HepG2 (cell line): ENCODE results near the gene UBE2H. TPM values are rescaled to one million over a fixed set of nuclear protein-coding genes. Genes with fewer than 3 reads are reported as not detected.

Experiments used
- ATAC-seq: fragments of 200-7000 bp; cut with Tn5 transposase; 3 replicates; pipeline ENCODE4 v1.9.1; 2020; ENCODE audit warnings: mild to moderate bottlenecking, moderate library complexity
- BruUV-seq: library from RNA; stranded (reverse); fragments of 400-500 nt; replicated peaks from 2 replicates; lab custom pipeline; 2021; lab: Mats Ljungman, UMichigan
- CTCF ChIA-PET: fragments of 300-600 bp; formaldehyde crosslinking; extraction: SDS; loops from one replicate; lab custom pipeline; 2021; ENCODE audit warnings: low total read pairs, inconsistent platforms, low intra/inter-chr PET ratio; lab: Yijun Ruan, JAX
- POLR2A ChIA-PET: fragments of 350-600 bp; sonication (Branson Sonifier 250); formaldehyde crosslinking; loops from one replicate; lab custom pipeline; 2020; ENCODE audit warnings: antibody characterized with exemption, inconsistent platforms; lab: Yijun Ruan, JAX
- DNase-seq: peaks from one replicate; pipeline ENCODE4 v3.0.0-alpha.2; 2015; ENCODE audit warnings: low spot score
- FAIRE-seq: peaks from 3 replicates; lab custom pipeline; 2011; peaks lifted over from hg19 to GRCh38; lab: Jason Lieb, UNC
- H2AFZ ChIP-seq: one replicate; pipeline ENCODE4 v1.6.1; 2011; ENCODE audit warnings: low read length, inconsistent platforms
- H3K27ac ChIP-seq: fragments of 300-600 bp; 3 replicates; pipeline ENCODE4 v1.8.0; 2011; ENCODE audit warnings: mixed run types, mild to moderate bottlenecking, mixed read lengths, low read length, inconsistent platforms; ENCODE audit not compliant: insufficient read depth; ENCODE audit errors: extremely low read length
- H3K27me3 ChIP-seq, 2 experiments: fragments of 200-600 bp in 1 of 2; 2 replicates in 1 of 2; 3 replicates in 1 of 2; pipeline versions ENCODE4 v1.6.0 to v1.8.0; 2011; ENCODE audit warnings: low read length in 2 of 2, mild to moderate bottlenecking in 2 of 2, moderate library complexity in 2 of 2, inconsistent platforms in 1 of 2; ENCODE audit not compliant: insufficient read depth in 2 of 2, control insufficient read depth in 1 of 2
- H3K36me3 ChIP-seq, 2 experiments: fragments of 200-600 bp in 1 of 2; replicated peaks in 1 of 2; 2 replicates in 1 of 2; 3 replicates in 1 of 2; pipeline versions ENCODE4 v1.5.1 to v1.8.0; 2011; ENCODE audit warnings: low read length in 2 of 2, inconsistent platforms in 1 of 2; ENCODE audit not compliant: insufficient read depth in 2 of 2, control insufficient read depth in 1 of 2
- H3K4me1 ChIP-seq: 2 replicates; pipeline ENCODE4 v1.5.1; 2012; ENCODE audit warnings: low read length, inconsistent platforms; ENCODE audit not compliant: insufficient read depth
- H3K4me2 ChIP-seq: 2 replicates; pipeline ENCODE4 v1.6.0; 2011; ENCODE audit warnings: low read depth, low read length, inconsistent platforms
- H3K4me3 ChIP-seq, 3 experiments: fragments of 200-600 bp in 1 of 3; sonication (generic), shearing (Covaris generic) in 1 of 3; replicated peaks in 1 of 3; 2 replicates each; pipeline ENCODE4 v1.5.1; 2011 to 2016; ENCODE audit warnings: low read length in 3 of 3, inconsistent platforms in 2 of 3, low read depth in 2 of 3, mild to moderate bottlenecking in 2 of 3, control low read depth in 1 of 3, mixed read lengths in 1 of 3; ENCODE audit not compliant: insufficient read depth in 1 of 3
- H3K79me2 ChIP-seq: one replicate; pipeline ENCODE4 v1.6.1; 2011; ENCODE audit warnings: low read length, inconsistent platforms; ENCODE audit not compliant: insufficient read depth
- H3K9ac ChIP-seq: 2 replicates; pipeline ENCODE4 v1.6.0; 2011; ENCODE audit warnings: mild to moderate bottlenecking, low read depth, low read length, inconsistent platforms; ENCODE audit not compliant: insufficient read depth
- H3K9me3 ChIP-seq: 2 replicates; pipeline ENCODE4 v1.5.1; 2012; ENCODE audit warnings: mild to moderate bottlenecking, low read length
- H4K20me1 ChIP-seq: 2 replicates; pipeline ENCODE4 v1.6.0; 2011; ENCODE audit warnings: inconsistent platforms, mild to moderate bottlenecking, low read length, moderate library complexity; ENCODE audit not compliant: insufficient read depth
- CREM ChIP-seq, 2 experiments: sonication (generic) in 1 of 2; formaldehyde crosslinking in 1 of 2; IDR thresholded peaks; 2 replicates each; pipeline versions ENCODE4 v1.4.0 to v1.6.1; 2016 to 2020; ENCODE audit warnings: antibody characterized with exemption in 1 of 2, mild to moderate bottlenecking in 1 of 2, missing genetic modification reagents in 1 of 2
- DMAP1 ChIP-seq: IDR thresholded peaks from 2 replicates; pipeline ENCODE4 v1.6.1; 2016
- ELF4 ChIP-seq: sonication (generic); formaldehyde crosslinking; IDR thresholded peaks from 2 replicates; pipeline ENCODE4 v1.5.0; 2020; ENCODE audit warnings: missing genetic modification reagents, mild to moderate bottlenecking, moderate library complexity, borderline replicate concordance
- FOXJ3 ChIP-seq: sonication (generic); formaldehyde crosslinking; IDR thresholded peaks from 2 replicates; pipeline ENCODE4 v1.4.0; 2020; ENCODE audit warnings: missing genetic modification reagents, mild to moderate bottlenecking, borderline replicate concordance
- GABPA ChIP-seq, 2 experiments: IDR thresholded peaks; 2 replicates each; pipeline ENCODE4 v1.6.1; 2011 to 2016; ENCODE audit warnings: low read depth in 2 of 2, low read length in 1 of 2, missing biosample characterization in 1 of 2, missing genetic modification characterization in 1 of 2
- HOXA7 ChIP-seq: sonication (generic); formaldehyde crosslinking; IDR thresholded peaks from 2 replicates; pipeline ENCODE4 v1.8.1; 2022; ENCODE audit warnings: mild to moderate bottlenecking, missing genetic modification reagents, moderate library complexity
- JUND ChIP-seq: sonication (generic); formaldehyde crosslinking; IDR thresholded peaks from 2 replicates; pipeline ENCODE4 v1.8.0; 2022; ENCODE audit warnings: mild to moderate bottlenecking, missing genetic modification reagents
- MTF2 ChIP-seq: sonication (generic); formaldehyde crosslinking; IDR thresholded peaks from 2 replicates; pipeline ENCODE4 v1.5.0; 2020; ENCODE audit warnings: missing genetic modification reagents, borderline replicate concordance
- PCBP2 ChIP-seq: fragments of 200-400 bp; formaldehyde crosslinking; optimal IDR thresholded peaks from 2 replicates; pipeline ENCODE3; 2018; ENCODE audit warnings: low read length, low read depth; ENCODE audit not compliant: poor library complexity, severe bottlenecking
- PHF8 ChIP-seq: sonication (generic); formaldehyde crosslinking; IDR thresholded peaks from 2 replicates; pipeline ENCODE4 v1.5.0; 2020; ENCODE audit warnings: missing genetic modification reagents
- TEAD2 ChIP-seq: sonication (generic); formaldehyde crosslinking; IDR thresholded peaks from 2 replicates; pipeline ENCODE4 v1.9.0; 2021; ENCODE audit warnings: missing genetic modification reagents
- YEATS4 ChIP-seq: sonication (generic); formaldehyde crosslinking; IDR thresholded peaks from 2 replicates; pipeline ENCODE4 v1.4.0; 2020; ENCODE audit warnings: missing genetic modification reagents, borderline replicate concordance
- ZNF225 ChIP-seq: sonication (generic); formaldehyde crosslinking; IDR thresholded peaks from 2 replicates; pipeline ENCODE4 v1.4.0; 2020; ENCODE audit warnings: mild to moderate bottlenecking, missing genetic modification reagents
- ZNF501 ChIP-seq: sonication (generic); formaldehyde crosslinking; IDR thresholded peaks from 2 replicates; pipeline ENCODE4 v1.5.1; 2020; ENCODE audit warnings: mild to moderate bottlenecking, moderate library complexity, missing genetic modification reagents
- ZSCAN29 ChIP-seq: sonication (generic); formaldehyde crosslinking; conservative IDR thresholded peaks from 2 replicates; pipeline ENCODE4 v1.4.0; 2020; ENCODE audit warnings: mild to moderate bottlenecking, missing genetic modification reagents
- WGBS: methylation state at CpG from one replicate; pipeline ENCODE4 v1.1.6; 2017; ENCODE audit warnings: low lambda C conversion rate; 5-methylcytosine and 5-hydroxymethylcytosine counted together
- in situ Hi-C: cut with HindIII; loops from 2 replicates; pipeline ENCODE4 v1.10.0; 2017; ENCODE audit warnings: low pct_unique_long_range_greater_than_20kb; ENCODE audit not compliant: extremely low pct_ligation_motif_present
- intact Hi-C: fragments of 100-400 bp; cut with micrococcal nuclease; formaldehyde crosslinking; loops from one replicate; pipeline ENCODE4 v1.10.0; 2022; ENCODE audit not compliant: unreplicated experiment
- polyA plus RNA-seq, 8 experiments: library from polyadenylated mRNA; depleted of rRNA in 3 of 8; stranded (reverse) in 7 of 8; unstranded in 1 of 8; fragments of >200 nt; fragmentation: Illumina TruSeq in 4 of 8; extraction: Trizol in 4 of 8; gene quantifications; 2 replicates each; pipeline versions ENCODE4 v1.2.1 to v1.2.3, GENCODE V29; 2011 to 2016; ENCODE audit warnings: low read depth in 4 of 8, missing spikeins in 1 of 8, mixed read lengths in 1 of 8; ENCODE audit not compliant: insufficient read depth in 1 of 8
- total RNA-seq, 5 experiments: library from RNA; depleted of rRNA; stranded (reverse); fragments of >200 nt; fragmentation: Illumina TruSeq; extraction: Trizol; gene quantifications; 2 replicates each; pipeline ENCODE4 v1.2.3, GENCODE V29; 2016; ENCODE audit warnings: low read depth in 1 of 5
- TF ChIP-seq, protein P1 (sequence below): sonication (generic); formaldehyde crosslinking; IDR thresholded peaks from 2 replicates; pipeline ENCODE4 v1.9.0; 2021; ENCODE audit warnings: missing genetic modification reagents, borderline replicate concordance
- TF ChIP-seq, protein P2 (sequence below): sonication (generic); formaldehyde crosslinking; IDR thresholded peaks from 2 replicates; pipeline ENCODE4 v1.5.1; 2020; ENCODE audit warnings: mild to moderate bottlenecking, missing genetic modification reagents, moderate library complexity

UBE2H gene
- total and polyA plus RNA-seq, 2 of the 13 experiments (the other 11 are each of a cell fraction or from before 2014, with no cell fraction given), result 15.5 to 40.1 TPM

DNA sequence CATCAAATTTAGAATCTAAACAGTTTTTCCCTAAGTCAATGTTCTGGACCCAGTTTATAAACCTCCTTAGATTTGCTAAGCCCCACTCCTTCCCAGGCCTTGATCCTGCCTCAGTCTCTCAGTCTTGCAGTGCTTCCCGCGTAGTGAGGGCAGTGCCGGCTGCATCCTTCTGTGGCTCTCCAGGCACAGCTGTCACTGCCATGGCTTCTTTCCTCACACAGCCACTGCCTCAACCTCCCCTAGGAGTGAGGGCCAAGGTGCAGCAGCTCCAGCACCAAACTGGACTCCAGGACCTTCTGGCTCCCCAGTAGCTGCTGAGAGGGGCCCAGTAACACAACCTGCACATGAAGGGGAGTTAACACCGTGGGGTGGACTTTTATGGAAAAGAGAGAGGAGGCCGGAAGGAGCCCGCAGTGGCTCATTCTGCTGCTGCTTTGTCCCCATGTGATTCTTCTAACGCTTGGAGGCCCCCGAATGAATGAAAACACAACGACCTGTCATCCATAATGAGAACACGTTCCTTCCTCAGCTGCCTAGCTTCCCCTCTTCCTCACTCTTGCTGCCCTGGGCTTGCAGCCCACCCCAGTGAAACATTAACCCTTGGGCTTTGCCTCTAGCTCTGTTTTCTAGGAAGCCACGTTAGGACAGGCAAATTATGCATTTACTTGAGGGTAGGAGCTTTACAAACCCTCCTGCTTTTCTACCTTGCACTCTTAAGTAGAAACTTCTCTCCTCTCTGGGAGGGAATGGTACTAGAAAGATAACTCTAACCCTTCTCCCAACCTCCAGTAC, 16.0 kb upstream of the UBE2H start:
- Histone ChIP-seq H2AFZ (peak overlapping the region; percentile 9), H3K4me1 (peaks cover 31% of the 10 kb centered on the region), H3K9ac (peak overlapping the region; percentile 46; the same call in 1 of the 2 replicates), H3K4me2 (peak overlapping the region; percentile 83), H3K79me2 (no peaks in the 10 kb centered on the region), H4K20me1 (no peaks in the 10 kb centered on the region), H3K27me3 (peaks cover 0 to 2% of the 10 kb centered on the region in 2 experiments; a peak in 2 of 5 replicates), H3K4me3 (peak overlapping the region in 1 of 3 experiments; percentile 47; a peak in 2 of 6 replicates), H3K36me3 (no peaks in the 10 kb centered on the region), H3K9me3 (no peaks in the 10 kb centered on the region), H3K27ac (no peak overlapping the region)
- CTCF ChIA-PET, result no interaction called here
- no peak for FAIRE-seq
- no TSS peak for BruUV-seq
- intact Hi-C loops, result no loop called here
- POLR2A ChIA-PET, result interaction anchor here (1.5 kb wide), 1 partner anchor 17 kb away, joined by 4 read pairs; no protein-coding TSS in a partner anchor
- no peak for DNase-seq
- 30% methylated on average over 9 of the region's 11 CpGs for WGBS
- ATAC-seq, result peak; percentile 37; the same call in 2 of the 3 replicates
- in situ Hi-C loops, result no loop called here
- TF ChIP-seq GABPA (IDR thresholded peaks at IDR 0.05; ENCODE audit: low read depth, low read length) (no peak), GABPA (CRISPR knock-in tag; IDR thresholded peaks at IDR 0.05; ENCODE audit: low read depth) (no peak), FOXJ3 (CRISPR knock-in tag) (no peak), ZSCAN29 (CRISPR knock-in tag) (no peak), HOXA7 (CRISPR knock-in tag) (no peak), ZNF225 (CRISPR knock-in tag) (no peak), YEATS4 (CRISPR knock-in tag) (no peak), DMAP1 (no peak), TEAD2 (CRISPR knock-in tag) (no peak), CREM (IDR thresholded peaks at IDR 0.05) (no peak), CREM (CRISPR knock-in tag; IDR thresholded peaks at IDR 0.05) (no peak), ZNF501 (0 out of 2 replicates have a peak, but pooled peaks have one; percentile 25), ELF4 (CRISPR knock-in tag) (no peak), PHF8 (CRISPR knock-in tag) (0 out of 2 replicates have a peak, but pooled peaks have one; percentile 3), MTF2 (no peak), PCBP2 (no peak), JUND (CRISPR knock-in tag) (no peak)
- TF ChIP-seq, protein P1, sequence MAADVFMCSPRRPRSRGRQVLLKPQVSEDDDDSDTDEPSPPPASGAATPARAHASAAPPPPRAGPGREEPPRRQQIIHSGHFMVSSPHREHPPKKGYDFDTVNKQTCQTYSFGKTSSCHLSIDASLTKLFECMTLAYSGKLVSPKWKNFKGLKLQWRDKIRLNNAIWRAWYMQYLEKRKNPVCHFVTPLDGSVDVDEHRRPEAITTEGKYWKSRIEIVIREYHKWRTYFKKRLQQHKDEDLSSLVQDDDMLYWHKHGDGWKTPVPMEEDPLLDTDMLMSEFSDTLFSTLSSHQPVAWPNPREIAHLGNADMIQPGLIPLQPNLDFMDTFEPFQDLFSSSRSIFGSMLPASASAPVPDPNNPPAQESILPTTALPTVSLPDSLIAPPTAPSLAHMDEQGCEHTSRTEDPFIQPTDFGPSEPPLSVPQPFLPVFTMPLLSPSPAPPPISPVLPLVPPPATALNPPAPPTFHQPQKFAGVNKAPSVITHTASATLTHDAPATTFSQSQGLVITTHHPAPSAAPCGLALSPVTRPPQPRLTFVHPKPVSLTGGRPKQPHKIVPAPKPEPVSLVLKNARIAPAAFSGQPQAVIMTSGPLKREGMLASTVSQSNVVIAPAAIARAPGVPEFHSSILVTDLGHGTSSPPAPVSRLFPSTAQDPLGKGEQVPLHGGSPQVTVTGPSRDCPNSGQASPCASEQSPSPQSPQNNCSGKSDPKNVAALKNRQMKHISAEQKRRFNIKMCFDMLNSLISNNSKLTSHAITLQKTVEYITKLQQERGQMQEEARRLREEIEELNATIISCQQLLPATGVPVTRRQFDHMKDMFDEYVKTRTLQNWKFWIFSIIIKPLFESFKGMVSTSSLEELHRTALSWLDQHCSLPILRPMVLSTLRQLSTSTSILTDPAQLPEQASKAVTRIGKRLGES (CRISPR knock-in tag), result no peak
- TF ChIP-seq, protein P2, sequence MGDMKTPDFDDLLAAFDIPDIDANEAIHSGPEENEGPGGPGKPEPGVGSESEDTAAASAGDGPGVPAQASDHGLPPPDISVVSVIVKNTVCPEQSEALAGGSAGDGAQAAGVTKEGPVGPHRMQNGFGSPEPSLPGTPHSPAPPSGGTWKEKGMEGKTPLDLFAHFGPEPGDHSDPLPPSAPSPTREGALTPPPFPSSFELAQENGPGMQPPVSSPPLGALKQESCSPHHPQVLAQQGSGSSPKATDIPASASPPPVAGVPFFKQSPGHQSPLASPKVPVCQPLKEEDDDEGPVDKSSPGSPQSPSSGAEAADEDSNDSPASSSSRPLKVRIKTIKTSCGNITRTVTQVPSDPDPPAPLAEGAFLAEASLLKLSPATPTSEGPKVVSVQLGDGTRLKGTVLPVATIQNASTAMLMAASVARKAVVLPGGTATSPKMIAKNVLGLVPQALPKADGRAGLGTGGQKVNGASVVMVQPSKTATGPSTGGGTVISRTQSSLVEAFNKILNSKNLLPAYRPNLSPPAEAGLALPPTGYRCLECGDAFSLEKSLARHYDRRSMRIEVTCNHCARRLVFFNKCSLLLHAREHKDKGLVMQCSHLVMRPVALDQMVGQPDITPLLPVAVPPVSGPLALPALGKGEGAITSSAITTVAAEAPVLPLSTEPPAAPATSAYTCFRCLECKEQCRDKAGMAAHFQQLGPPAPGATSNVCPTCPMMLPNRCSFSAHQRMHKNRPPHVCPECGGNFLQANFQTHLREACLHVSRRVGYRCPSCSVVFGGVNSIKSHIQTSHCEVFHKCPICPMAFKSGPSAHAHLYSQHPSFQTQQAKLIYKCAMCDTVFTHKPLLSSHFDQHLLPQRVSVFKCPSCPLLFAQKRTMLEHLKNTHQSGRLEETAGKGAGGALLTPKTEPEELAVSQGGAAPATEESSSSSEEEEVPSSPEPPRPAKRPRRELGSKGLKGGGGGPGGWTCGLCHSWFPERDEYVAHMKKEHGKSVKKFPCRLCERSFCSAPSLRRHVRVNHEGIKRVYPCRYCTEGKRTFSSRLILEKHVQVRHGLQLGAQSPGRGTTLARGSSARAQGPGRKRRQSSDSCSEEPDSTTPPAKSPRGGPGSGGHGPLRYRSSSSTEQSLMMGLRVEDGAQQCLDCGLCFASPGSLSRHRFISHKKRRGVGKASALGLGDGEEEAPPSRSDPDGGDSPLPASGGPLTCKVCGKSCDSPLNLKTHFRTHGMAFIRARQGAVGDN (CRISPR knock-in tag), result 0 out of 2 replicates have a peak, but pooled peaks have one; percentile 22
